ENCODE results near the gene MYO10.
A peak's percentile ranks its signal among the peaks of the same experiment; 100 is the strongest.
"Not testable (repeated sequence)": the region's sequence is repeated elsewhere in the genome, so short reads cannot be mapped to it uniquely, and the experiment has no call there.

MYO10 gene

DNA sequence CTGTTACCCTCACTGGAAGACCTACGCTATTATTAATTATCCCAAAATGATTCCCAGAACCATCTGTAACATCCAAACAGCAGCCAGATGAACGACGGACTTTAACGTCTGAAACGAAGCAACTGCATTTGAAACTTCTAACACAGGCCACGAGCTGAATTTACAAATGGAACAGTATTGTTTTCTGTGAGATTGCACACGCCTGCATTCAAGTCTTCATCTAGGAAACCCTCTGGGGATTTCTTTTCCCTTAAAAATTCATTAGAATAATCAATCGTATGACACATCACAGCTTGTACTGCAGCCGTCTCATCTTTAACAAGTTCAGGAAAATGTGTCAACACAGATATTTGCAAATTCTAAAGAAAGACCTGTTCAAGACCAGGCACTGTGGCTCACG, 80.2 kb downstream of the MYO10 start:
- no peak for DNase-seq

DNA sequence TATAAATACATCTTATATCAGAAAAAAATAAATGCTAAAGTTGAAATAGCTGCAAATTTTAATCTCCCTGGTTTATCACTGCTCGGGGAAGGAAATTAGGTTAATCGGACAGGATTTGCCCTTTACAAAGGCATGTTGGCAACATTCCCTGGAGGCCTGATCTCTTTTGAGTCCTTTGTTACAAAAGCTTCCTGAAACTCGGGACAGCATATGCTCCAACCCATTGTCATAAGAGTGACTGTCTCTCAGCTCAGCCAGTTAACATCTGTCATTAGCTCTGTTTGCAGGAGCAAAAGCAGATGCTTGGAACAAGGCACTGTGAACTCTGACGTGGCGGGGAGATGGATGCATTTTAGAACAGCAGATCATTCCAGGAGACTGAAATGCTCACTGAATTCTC, 80.6 kb downstream of the MYO10 start:
- no peak for DNase-seq

DNA sequence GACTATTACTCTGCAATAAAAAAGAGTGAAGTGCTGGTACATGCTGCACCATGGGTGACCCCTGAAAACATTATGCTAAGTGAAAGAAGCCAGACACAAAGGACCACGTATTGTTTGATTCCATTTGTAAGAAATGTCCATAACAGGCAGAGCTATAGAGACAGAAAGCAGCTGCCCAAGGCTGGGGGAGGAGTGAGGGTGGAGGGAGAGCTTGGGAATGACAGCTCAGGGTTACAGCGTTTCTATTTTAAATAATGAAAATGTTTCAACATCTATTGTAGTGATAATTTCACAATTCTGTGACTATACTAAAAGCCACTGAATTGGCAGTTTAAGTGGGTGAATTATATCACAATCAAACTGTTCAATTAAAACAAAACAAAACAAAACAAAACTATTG, 81.7 kb downstream of the MYO10 start:
- no peak for DNase-seq

DNA sequence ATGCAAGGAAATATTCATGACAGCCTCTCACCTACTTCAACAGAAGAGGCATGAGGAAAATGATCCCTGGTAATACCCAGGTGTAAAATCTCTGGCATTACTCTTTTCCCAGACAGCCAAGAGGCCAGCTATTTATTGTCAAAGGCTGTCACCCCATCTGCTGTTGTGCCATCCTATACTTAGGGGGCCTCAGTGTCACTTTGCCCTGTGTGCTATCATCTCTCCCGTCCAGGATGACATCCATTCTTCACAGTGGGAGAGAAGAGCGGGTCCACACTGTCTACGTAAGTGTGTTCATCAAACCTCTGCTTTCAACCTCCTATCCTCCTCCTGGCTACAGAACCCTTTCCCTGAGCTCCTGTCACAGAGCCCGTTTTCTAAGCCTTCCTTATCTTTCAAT, 82.6 kb downstream of the MYO10 start:
- DNase-seq = no peak

DNA sequence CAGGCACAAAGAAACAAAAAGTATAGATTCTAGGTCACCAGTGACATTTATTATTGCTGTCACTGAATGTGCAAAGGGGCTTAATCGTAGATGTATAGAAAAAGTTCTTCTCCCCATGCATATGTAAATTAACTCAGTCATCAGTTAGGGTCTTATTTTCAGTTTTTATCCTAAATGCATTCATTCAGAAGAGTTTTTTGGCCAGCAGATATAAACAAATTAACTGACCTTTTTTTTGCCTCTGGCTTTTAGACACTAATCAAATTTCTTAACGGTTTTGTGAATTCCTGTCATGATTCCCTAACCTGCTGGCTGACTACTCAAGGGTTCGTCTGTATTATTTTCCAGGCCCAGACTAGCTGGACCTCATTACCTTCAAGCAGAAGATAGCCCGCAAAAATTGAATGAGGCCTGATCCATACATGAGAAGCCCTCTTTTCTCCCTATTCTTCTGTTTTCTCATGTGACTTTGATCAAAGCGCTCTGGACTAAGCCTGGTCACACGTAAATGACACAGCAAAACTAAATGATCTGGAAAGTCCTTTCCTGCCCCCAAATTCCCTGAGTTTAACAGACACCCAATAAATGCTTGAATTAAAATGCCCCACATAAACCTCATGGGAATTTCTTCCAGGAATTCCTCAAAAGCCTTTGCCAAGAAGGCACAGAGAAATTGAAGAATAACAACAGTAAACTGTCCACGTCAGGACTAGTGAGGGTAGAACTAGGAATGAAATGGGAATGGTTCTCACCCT, 83.7 kb downstream of the MYO10 start:
- DNase-seq = no peak

DNA sequence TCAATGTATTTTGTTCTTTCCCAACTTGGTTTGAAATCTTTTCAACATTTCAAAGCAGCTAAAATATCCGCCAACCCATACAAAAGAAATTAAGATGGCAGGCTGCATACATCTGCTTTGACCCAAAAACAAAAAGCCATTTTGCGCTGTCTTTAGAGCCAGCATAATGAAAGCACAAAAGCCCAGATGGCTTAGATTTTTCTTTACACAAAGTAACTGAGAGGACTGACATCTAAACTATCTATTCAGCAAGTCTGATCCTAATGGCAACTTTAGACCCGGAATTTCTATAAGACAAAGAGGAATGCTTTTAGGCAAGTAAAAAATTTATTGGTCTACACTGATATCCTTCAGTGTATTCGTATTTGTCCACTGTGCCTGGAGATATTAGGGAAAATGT, 86.3 kb downstream of the MYO10 start:
- no peak for DNase-seq

DNA sequence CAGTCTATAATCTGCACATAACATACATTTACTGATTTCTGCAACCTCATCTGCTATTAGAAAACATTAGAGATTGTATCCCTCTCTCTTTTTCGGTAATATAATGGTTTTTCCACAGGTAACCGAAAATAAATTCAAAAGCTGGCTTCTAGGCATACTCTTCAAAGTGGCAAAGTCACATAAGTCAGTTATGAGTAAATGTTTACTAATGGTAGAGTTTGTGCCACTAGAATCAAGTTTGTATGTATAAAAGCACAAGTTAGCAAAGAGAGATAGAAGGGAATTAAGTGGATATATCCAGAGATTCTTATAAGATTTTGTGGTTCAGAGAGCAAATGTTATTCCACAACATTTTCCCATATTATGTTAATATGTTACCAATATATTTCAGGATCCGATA, 86.9 kb downstream of the MYO10 start:
- DNase-seq = no peak

DNA sequence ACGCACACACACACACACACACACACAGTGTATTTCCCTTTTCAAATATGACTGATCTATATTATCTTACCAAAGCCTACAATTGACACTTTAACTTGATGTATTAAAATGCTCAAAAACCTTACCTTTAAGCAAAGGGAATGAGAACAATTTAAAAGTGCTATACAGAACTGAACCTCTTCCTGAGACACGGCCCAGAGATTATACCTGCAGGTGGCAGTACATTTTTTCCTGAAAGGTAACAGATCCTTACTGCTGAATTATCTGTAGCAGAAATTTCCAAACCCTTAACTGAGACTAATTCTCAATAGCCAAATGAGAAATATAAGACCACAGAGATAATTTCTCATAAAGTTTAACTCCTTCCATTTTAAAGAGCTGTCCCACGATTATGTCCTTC, 91.1 kb downstream of the MYO10 start:
- no peak for DNase-seq

DNA sequence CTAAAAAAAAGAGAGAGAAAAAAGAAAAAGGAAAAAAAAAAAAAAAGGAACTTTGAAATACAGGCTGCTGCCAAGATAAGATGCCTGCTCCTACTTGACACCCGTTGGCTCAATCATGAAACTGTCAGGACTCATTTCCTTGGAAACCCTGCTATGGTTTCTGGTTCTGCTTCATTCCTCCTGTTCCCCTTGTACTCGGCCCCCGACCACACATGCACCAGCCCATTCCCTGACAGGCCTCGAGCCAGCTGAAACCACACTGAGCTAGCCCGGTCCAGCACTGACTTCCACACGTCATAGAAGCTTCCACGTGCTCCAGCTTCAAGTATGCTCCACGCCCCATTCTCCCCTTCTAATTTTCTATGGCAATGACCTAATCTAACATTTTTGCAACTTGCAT, 93.2 kb downstream of the MYO10 start:
- DNase-seq = no peak

DNA sequence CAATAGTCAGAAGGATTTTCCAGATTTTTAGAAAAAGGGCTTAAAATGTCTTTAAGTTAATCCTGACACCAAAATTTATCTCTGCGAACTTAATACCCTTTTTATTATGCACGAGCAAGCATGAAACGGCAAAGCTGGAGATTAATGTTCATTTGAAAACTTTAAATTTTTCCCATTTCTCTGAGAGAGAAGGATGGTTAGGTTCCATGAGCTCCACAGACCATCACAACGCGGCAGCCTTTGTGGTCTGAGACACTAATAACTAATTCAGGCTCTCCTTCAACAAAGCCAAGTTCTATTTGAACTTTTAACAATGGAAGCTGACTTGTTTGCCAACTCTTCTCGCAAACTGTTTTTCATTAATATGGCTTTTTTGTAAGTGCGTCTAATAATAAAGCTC, 94.7 kb downstream of the MYO10 start:
- no peak for DNase-seq

DNA sequence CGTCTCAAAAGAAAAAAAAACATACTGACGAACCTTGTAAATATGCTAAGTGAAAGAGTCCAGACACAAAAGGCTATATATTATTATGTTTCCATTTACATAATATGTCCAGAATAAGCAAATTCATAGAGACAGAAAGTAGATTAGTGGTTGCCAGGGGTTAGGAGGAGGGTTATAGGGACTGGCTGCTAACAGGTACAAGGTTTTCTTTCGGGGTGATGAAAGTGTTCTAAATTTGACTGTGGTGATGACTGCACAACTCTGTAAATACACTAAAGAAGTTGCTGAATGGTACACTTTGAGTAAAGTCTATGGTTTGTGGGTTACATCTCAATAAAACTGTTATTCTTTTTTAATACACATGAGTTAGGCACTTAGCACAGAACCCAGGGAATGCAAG, 98.8 kb downstream of the MYO10 start:
- DNase-seq = no peak

DNA sequence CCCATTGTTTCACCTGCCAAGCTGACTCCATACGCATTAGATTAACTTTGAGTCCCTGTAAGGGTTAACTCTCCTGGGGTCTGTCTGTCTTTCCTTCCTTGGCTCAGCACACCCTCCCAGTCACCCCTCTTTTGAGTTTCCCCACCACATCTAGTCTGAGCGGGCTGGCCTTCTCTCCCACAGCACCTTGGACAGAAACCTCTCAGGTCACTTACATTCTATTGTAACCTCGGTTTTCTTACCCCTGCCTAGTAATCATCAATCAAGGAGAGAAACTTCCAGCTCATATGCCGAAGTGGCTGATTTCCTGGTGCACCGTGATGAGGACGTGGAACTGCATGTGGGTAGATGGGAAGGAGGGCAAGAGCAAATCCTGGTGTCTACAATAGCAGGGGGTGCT, 102.1 kb downstream of the MYO10 start:
- no peak for DNase-seq

DNA sequence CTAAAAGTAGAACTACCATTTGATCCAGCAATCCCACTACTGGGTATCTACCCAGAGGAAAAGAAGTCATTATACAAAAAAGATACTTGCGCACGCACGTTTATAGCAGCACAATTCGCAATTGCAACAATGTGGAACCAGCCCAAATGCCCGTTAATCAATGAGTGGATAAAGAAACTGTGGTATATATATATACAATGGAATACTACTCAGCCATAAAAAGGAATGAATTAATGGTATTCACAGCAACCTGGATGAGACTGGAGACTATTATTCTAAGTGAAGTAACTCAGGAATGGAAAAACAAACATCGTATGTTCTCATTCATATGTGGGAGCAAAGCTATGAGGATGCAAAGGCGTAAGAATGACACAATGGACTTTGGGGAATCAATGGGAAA, 104.8 kb downstream of the MYO10 start:
- not testable (repeated sequence) for DNase-seq

DNA sequence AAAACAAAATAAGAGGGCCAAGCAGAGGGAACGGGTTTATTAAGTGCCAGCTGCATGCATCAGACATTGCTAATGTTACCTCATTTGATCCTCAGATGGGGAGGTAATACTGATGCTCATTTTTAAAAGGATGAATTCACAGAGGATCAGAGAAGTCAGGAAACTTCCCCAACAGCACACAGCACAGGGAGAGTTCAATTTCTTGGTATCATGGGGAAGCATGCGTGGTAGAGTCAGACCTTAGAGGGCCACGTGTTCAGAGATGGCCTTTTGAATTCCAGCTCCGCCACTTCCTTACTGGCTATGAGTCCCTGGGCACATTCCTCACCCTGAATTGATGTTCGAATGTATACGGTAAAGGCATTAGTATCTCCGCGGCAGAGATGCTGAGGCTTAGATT, 108.3 kb downstream of the MYO10 start:
- no peak for DNase-seq

DNA sequence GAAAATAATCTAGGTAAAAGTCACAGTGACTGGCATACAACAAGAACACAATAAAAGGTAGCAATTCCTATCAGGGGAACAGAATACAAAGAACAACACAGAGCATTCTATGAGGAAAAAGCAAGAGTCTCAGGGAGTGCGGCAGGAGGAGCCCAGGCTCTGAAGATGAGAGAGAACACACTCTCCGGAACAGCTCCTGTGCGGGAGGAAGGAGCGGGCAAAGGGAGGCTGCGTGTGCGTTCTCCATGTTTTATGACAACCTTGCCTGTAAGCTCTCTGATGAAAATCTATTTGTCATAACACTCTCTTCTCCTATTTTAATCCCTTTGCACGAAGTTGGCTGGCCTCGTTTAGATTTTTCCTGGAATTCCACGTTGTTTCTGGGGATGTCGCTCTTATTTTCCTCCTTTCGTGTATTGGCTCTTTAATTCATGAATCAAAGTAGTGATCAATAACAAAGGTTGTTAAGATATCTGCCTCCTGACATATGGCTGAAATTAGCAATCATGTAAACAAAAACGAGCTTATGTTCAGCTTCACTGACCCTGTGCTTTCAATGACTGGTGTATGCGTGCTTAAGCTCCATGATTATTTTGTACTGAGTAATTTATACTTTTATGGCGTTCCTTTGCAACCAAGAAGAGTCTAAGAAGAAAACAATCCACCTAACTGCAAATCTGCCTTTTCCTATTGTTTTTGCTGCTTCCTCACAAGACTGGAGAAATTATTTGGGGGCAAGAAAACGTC, 109.5 kb downstream of the MYO10 start:
- no peak for DNase-seq

DNA sequence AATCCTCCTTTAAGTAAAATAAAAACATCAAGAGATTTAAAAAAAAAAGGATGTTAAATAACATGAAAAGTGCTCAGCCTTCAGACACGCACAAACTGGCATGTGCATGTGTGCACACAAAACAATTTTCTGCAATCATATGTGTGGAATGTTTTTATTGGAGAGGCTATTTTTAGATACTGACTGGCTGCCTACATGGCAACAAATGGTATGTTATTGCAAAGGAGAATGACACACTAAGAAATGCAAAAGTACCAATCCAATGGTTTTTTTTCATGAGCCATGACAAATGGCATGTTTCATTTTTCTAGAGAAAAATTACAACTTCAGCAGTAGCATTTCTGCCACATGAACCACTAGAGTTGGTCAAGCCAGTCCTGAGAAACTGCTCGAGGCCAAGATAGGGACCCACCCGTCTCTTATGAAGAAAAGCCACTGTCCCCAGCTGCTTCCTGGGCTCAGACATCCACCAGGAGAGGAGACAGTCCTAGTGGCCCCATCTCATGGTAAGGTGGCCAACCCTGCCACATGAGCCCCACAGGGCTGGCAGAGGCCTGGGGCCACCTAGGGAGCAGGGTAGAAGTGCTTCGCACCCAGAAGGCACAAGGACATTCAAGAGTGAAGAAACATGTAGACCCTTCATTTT, 116.4 kb downstream of the MYO10 start:
- DNase-seq = peak in 1 of 6 experiments; percentile 2

DNA sequence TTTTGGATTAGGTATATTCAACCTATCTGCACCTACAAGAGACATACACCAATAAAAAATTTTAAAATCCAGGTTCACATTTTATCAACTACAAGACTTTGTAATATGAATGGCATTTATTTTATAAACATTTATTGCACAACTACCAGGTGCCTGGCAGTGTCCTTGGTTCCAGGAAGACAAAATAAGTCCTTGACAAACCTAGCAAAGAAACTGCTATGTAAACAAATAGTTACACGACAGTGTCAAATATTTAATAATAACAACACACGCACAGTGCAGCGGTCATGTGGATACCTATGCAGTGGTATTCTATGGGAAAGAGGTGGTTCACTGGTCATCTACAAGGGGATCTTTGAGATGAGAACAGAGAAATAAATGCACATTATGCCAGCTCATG, 120.7 kb downstream of the MYO10 start:
- DNase-seq = no peak

DNA sequence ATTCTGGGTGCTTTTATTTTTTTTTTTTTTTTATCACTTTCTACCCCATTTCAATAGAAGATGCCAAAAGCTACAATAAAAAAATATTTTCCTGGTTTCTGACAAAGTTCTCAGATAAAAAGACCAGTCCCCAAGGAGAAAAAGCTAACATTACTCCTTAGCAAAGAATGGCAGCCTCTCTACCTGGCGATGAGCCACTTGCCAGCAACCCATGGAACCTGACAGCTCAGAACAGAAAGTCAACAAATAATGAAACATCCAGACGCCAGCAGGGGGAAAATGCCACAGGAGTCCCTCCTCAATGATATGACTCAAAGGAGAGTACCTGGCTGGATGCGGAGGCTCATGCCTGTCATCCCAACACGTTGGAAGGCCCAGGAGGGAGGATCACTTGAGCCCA, 123.2 kb downstream of the MYO10 start:
- DNase-seq = no peak

DNA sequence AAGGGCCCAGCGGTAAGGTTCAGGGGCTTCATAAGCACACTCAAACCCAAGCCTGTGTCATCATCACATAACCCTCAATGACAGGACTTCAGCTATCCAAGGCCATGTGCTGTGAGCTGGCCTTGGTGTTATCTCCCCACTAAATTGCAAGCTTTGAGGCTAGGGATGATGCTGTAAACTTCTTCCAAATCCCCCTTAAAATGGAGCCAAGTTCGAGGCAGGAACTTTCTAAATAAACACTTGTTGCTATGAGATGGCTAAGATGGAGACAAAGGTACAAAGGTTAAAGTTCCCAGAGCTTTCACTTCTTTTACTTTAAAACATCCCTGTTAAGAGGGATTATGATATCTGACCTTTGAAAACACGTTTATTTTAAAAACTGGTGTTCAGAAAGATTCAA, 123.6 kb downstream of the MYO10 start:
- no peak for DNase-seq

DNA sequence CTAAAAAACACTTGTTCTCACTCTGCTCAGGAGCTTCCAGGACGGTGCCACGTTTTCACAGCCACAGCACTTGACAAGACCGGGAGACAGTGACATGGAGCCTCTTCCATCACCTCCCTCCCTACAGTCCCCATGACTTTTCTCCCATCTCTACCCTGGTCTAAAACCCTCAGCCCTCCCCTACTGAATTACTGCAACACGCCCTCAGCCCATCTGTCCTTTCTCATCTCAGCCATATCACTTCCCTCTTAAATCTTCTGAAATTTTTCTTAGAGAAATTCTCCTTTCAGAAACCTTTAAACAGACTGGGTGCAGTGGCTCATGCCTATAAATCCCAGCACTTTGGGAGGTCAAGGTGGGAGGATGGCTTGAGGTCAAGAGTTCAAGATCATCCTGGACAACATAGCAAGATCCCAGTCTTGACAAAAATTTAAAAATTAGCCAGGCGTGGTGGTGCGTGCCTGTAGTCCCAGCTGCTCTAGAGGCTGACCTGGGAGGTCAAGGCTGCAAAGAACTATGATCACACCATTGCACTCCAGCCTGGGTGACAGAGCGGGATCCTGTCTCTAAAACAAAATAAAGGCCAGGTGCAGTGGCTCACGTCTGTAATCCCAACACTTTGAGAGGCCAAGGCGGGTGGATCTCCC, 125.8 kb downstream of the MYO10 start:
- no peak for DNase-seq

DNA sequence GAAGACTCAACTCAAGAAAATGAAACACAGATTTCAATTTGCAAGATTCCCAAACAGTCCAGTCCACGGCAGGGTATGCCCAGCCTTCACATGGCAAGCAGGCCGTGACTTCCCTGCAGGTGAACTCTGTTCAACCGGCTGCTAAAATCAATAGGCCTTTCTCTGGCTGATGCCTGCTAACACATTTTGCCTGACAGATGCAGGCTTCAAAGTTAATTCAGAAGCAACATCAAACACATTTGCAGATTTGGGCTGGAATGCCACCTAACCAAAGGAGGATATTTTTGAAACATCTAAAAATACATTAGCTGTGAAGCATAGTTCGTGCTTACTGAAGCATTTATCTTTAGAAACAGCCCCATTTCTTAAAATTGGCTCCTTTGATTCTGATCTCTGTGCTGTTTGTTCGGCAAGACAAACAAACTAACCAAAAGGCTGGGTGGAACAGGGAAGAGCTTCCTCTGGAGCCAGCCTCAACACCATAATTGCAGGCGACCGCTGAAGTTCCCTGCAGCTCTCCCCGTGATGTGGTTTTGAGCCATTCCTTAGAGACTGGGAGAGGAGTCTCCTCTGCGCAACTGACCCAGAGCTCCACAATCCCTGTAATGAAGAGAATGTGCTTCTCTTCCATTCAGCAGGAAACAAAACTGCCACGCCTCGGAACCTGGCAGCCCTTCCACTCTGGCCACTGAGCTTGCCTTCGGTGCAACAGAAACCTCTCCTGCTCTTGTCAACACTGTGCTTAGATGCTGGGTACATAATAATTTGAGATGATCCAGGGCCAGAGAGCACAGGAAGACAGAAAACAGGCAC, 126.5 kb downstream of the MYO10 start:
- no peak for DNase-seq

DNA sequence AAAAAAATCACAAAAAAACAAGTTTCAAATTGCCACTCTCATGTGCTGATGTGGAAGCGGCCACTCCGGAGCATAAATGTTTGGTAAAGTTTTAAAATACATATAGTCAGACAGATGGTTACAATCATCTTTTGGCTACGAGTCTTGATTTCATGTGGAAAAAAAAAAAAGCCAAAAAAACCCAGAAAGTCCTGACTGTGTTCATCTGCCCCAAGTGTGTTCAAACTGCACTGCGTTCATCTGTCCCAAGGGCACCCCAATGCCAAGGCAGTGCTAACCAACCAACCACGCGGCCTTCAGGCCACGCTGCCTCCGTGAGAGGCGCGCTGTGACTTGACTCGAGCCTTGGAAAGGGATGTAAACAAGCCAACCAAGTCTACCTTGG, 127.1 kb downstream of the MYO10 start:
- DNase-seq = no peak

DNA sequence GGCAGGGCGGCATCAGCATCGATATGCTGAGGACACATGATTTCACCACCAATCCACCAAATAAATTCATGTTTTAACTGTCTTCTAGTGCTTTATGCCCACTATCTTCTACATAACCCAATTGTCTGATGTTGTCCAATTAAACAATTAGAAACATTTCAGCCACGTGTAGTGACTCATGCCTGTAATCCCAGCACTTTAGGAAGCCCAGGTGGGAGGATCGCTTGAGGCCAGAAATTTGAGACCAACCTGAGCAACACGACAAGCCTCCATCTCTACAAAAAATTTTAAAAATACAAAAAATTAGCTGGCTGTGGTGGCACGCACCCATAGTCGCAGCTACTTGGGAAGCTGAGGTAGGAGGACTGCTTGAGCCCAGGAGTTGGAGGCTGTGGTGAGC, 128.1 kb downstream of the MYO10 start:
- DNase-seq = no peak

Data from stimulated activated naive CD4-positive, alpha-beta T cell (primary cell).